ENCODE measurements around the gene ARHGEF7. TPM values are rescaled to one million over a fixed set of nuclear protein-coding genes. Genes with fewer than 3 reads are reported as not detected.

ARHGEF7 gene
- total RNA-seq, 1 experiment from 2014 or later, result 47.3 TPM

DNA sequence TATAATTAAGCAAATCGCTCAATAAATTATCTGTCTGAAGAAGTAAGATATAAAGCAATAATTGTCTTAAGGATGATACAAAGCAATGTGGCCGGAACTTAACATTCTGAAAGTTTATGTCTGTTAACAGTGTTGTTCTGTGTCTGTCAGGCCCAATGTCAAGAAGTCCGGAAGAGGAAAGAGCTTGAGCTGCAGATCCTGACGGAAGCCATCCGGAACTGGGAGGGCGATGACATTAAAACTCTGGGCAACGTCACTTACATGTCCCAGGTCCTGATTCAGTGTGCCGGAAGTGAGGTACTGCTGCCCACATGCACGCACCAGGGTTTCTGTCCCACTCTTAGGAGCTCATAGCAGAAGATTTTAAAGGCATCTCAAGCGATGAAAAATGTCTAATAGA, 160.3 kb downstream of the ARHGEF7 start:
- Mint-ChIP-seq H3K36me3 (peaks cover 23% of the 10 kb centered on the region), H3K9me3 (no peaks in the 10 kb centered on the region), H3K27me3 (ENCODE audit: low read depth) (no peaks in the 10 kb centered on the region), H3K27ac (no peak overlapping the region), H3K4me3 (no peak overlapping the region), H3K4me1 (no peaks in the 10 kb centered on the region)
- CTCF ChIA-PET, result no interaction called here
- ATAC-seq (no peak), DNase-seq (ENCODE audit: low spot score) (no peak)
- TF ChIP-seq ELF4 (CRISPR knock-in tag; IDR thresholded peaks at IDR 0.05; ENCODE audit: low read depth) (no peak), CDX4 (CRISPR knock-in tag; IDR thresholded peaks at IDR 0.05; ENCODE audit: borderline replicate concordance) (no peak), ZNF416 (CRISPR knock-in tag; IDR thresholded peaks at IDR 0.05) (no peak), ZMAT4 (CRISPR knock-in tag; IDR thresholded peaks at IDR 0.05) (no peak), AR (CRISPR knock-in tag; IDR thresholded peaks at IDR 0.05) (no peak)
- TF ChIP-seq, protein P1, sequence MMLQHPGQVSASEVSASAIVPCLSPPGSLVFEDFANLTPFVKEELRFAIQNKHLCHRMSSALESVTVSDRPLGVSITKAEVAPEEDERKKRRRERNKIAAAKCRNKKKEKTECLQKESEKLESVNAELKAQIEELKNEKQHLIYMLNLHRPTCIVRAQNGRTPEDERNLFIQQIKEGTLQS (CRISPR knock-in tag; conservative IDR thresholded peaks at IDR 0.05), result no peak
- POLR2A ChIA-PET, result no interaction called here

- CTCF ChIA-PET, result no interaction called here
- Mint-ChIP-seq H3K4me3 (no peak overlapping the region), H3K27me3 (ENCODE audit: low read depth) (no peaks in the 10 kb centered on the region), H3K4me1 (no peaks in the 10 kb centered on the region), H3K9me3 (no peaks in the 10 kb centered on the region), H3K27ac (no peak overlapping the region), H3K36me3 (peaks cover 28% of the 10 kb centered on the region)
- DNase-seq (ENCODE audit: low spot score), result no peak
- no peak for TF ChIP-seq ETV6 (CRISPR knock-in tag; IDR thresholded peaks at IDR 0.05)
- TF ChIP-seq, protein P2, sequence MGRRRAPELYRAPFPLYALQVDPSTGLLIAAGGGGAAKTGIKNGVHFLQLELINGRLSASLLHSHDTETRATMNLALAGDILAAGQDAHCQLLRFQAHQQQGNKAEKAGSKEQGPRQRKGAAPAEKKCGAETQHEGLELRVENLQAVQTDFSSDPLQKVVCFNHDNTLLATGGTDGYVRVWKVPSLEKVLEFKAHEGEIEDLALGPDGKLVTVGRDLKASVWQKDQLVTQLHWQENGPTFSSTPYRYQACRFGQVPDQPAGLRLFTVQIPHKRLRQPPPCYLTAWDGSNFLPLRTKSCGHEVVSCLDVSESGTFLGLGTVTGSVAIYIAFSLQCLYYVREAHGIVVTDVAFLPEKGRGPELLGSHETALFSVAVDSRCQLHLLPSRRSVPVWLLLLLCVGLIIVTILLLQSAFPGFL (CRISPR knock-in tag; IDR thresholded peaks at IDR 0.05; ENCODE audit: borderline replicate concordance), result no peak
- no peak for TF ChIP-seq ZNF232 (CRISPR knock-in tag; IDR thresholded peaks at IDR 0.05)
- TF ChIP-seq, protein P3, sequence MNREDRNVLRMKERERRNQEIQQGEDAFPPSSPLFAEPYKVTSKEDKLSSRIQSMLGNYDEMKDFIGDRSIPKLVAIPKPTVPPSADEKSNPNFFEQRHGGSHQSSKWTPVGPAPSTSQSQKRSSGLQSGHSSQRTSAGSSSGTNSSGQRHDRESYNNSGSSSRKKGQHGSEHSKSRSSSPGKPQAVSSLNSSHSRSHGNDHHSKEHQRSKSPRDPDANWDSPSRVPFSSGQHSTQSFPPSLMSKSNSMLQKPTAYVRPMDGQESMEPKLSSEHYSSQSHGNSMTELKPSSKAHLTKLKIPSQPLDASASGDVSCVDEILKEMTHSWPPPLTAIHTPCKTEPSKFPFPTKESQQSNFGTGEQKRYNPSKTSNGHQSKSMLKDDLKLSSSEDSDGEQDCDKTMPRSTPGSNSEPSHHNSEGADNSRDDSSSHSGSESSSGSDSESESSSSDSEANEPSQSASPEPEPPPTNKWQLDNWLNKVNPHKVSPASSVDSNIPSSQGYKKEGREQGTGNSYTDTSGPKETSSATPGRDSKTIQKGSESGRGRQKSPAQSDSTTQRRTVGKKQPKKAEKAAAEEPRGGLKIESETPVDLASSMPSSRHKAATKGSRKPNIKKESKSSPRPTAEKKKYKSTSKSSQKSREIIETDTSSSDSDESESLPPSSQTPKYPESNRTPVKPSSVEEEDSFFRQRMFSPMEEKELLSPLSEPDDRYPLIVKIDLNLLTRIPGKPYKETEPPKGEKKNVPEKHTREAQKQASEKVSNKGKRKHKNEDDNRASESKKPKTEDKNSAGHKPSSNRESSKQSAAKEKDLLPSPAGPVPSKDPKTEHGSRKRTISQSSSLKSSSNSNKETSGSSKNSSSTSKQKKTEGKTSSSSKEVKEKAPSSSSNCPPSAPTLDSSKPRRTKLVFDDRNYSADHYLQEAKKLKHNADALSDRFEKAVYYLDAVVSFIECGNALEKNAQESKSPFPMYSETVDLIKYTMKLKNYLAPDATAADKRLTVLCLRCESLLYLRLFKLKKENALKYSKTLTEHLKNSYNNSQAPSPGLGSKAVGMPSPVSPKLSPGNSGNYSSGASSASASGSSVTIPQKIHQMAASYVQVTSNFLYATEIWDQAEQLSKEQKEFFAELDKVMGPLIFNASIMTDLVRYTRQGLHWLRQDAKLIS (CRISPR knock-in tag; IDR thresholded peaks at IDR 0.05; ENCODE audit: borderline replicate concordance), result no peak
- no peak for TF ChIP-seq RELA (CRISPR knock-in tag; IDR thresholded peaks at IDR 0.05; ENCODE audit: borderline replicate concordance)
- no peak for TF ChIP-seq PRRX2 (CRISPR knock-in tag; IDR thresholded peaks at IDR 0.05)
- TF ChIP-seq ZNF416 (CRISPR knock-in tag; IDR thresholded peaks at IDR 0.05), result no peak
- TF ChIP-seq ZNF263 (CRISPR knock-in tag; IDR thresholded peaks at IDR 0.05; ENCODE audit: low read depth), result no peak
- POLR2A ChIA-PET, result no interaction called here
- no peak for ATAC-seq
Measured at GRCh38 chr13:111275995-111276618, 161.0 kb downstream of the ARHGEF7 start.
